HepG2 (cell line): ENCODE data around the gene CDC37L1. TPM values are rescaled to one million over a fixed set of nuclear protein-coding genes. Genes with fewer than 3 reads are reported as not detected.

Experiments used
- AHR ChIP-seq: IDR thresholded peaks from 2 replicates; pipeline ENCODE4 v1.6.1; 2018; ENCODE audit warnings: missing genetic modification reagents, missing compliant biosample characterization
- ATF2 ChIP-seq: sonication (generic); formaldehyde crosslinking; IDR thresholded peaks from 2 replicates; pipeline ENCODE4 v1.4.0; 2020; ENCODE audit warnings: missing genetic modification reagents
- BCL6 ChIP-seq: IDR thresholded peaks from 2 replicates; pipeline ENCODE4 v1.6.1; 2016; ENCODE audit warnings: missing genetic modification reagents, missing compliant biosample characterization
- GLI4 ChIP-seq: sonication (generic); formaldehyde crosslinking; IDR thresholded peaks from 2 replicates; pipeline ENCODE4 v1.5.1; 2020; ENCODE audit warnings: missing genetic modification reagents, mild to moderate bottlenecking, moderate library complexity, borderline replicate concordance
- IRF2 ChIP-seq: IDR thresholded peaks from 2 replicates; pipeline ENCODE4 v1.6.1; 2018; ENCODE audit warnings: missing genetic modification reagents, missing compliant biosample characterization
- PATZ1 ChIP-seq: sonication (generic); formaldehyde crosslinking; IDR thresholded peaks from 2 replicates; pipeline ENCODE4 v1.4.0; 2020; ENCODE audit warnings: missing genetic modification reagents
- POLR2G ChIP-seq: fragments of 200-400 bp; formaldehyde crosslinking; IDR thresholded peaks from 2 replicates; pipeline ENCODE4 v1.6.1; 2018; ENCODE audit warnings: mild to moderate bottlenecking, low read depth, low read length, moderate library complexity
- ZBTB40 ChIP-seq, 2 experiments: fragments of 450-650 bp in 1 of 2; sonication (generic) in 1 of 2; formaldehyde crosslinking in 1 of 2; IDR thresholded peaks; 2 replicates each; pipeline versions ENCODE4 v1.6.1 to v1.8.0; 2016 to 2022; ENCODE audit warnings: antibody characterized with exemption in 1 of 2, mild to moderate bottlenecking in 1 of 2, missing genetic modification reagents in 1 of 2
- ZNF225 ChIP-seq: sonication (generic); formaldehyde crosslinking; IDR thresholded peaks from 2 replicates; pipeline ENCODE4 v1.4.0; 2020; ENCODE audit warnings: mild to moderate bottlenecking, missing genetic modification reagents
- ZNF451 ChIP-seq: sonication (generic); formaldehyde crosslinking; IDR thresholded peaks from 2 replicates; pipeline ENCODE4 v1.5.0; 2020; ENCODE audit warnings: mild to moderate bottlenecking, missing genetic modification reagents
- ZNF510 ChIP-seq: sonication (generic); formaldehyde crosslinking; IDR thresholded peaks from 2 replicates; pipeline ENCODE4 v1.4.0; 2020; ENCODE audit warnings: low read depth, mild to moderate bottlenecking, missing genetic modification reagents
- ZNF710 ChIP-seq: sonication (generic); formaldehyde crosslinking; IDR thresholded peaks from 2 replicates; pipeline ENCODE4 v1.5.0; 2020; ENCODE audit warnings: mild to moderate bottlenecking, missing genetic modification reagents, borderline replicate concordance
- ZNF780A ChIP-seq: sonication (generic); formaldehyde crosslinking; IDR thresholded peaks from 2 replicates; pipeline ENCODE4 v1.8.0; 2022; ENCODE audit warnings: mild to moderate bottlenecking, missing genetic modification reagents, moderate library complexity
- polyA plus RNA-seq, 8 experiments: library from polyadenylated mRNA; depleted of rRNA in 3 of 8; stranded (reverse) in 7 of 8; unstranded in 1 of 8; fragments of >200 nt; fragmentation: Illumina TruSeq in 4 of 8; extraction: Trizol in 4 of 8; gene quantifications; 2 replicates each; pipeline versions ENCODE4 v1.2.1 to v1.2.3, GENCODE V29; 2011 to 2016; ENCODE audit warnings: low read depth in 4 of 8, missing spikeins in 1 of 8, mixed read lengths in 1 of 8; ENCODE audit not compliant: insufficient read depth in 1 of 8
- total RNA-seq, 5 experiments: library from RNA; depleted of rRNA; stranded (reverse); fragments of >200 nt; fragmentation: Illumina TruSeq; extraction: Trizol; gene quantifications; 2 replicates each; pipeline ENCODE4 v1.2.3, GENCODE V29; 2016; ENCODE audit warnings: low read depth in 1 of 5

Gene CDC37L1
- total and polyA plus RNA-seq, 2 of the 13 experiments (the other 11 are each of a cell fraction or from before 2014, with no cell fraction given): 5.5 to 17.0 TPM

- TF ChIP-seq ZNF225 (CRISPR knock-in tag) (peak; percentile 44; the same call in 1 of the 2 replicates), AHR (CRISPR knock-in tag) (peak; percentile 95), ZNF780A (CRISPR knock-in tag) (no peak; the same call in 1 of the 2 replicates), POLR2G (peak; percentile 94), ZNF510 (CRISPR knock-in tag) (no peak), ATF2 (no peak), ZBTB40 (IDR thresholded peaks at IDR 0.05) (no peak), ZBTB40 (CRISPR knock-in tag; IDR thresholded peaks at IDR 0.05) (peak; percentile 73), BCL6 (CRISPR knock-in tag) (peak; percentile 18), ZNF451 (CRISPR knock-in tag) (peak; percentile 90; the same call in 1 of the 2 replicates), PATZ1 (CRISPR knock-in tag) (peak; percentile 82), GLI4 (CRISPR knock-in tag) (peak; percentile 83; the same call in 1 of the 2 replicates), ZNF710 (CRISPR knock-in tag) (peak; percentile 65; the same call in 1 of the 2 replicates), IRF2 (CRISPR knock-in tag) (peak; percentile 59; the same call in 1 of the 2 replicates)
These were observed 61.4 kb downstream of the CDC37L1 start, which contains the start of gene AK3 (continued) for GRCh38 chr9:4740638-4741364.
